ENCODE results near the gene MAZ. TPM values are rescaled to one million over a fixed set of nuclear protein-coding genes. Genes with fewer than 3 reads are reported as not detected.

The MAZ gene
- total RNA-seq (2022; extraction: Qiagen RNA extraction), result 160 to 170 TPM (median 168 TPM) in 5 replicates

DNA sequence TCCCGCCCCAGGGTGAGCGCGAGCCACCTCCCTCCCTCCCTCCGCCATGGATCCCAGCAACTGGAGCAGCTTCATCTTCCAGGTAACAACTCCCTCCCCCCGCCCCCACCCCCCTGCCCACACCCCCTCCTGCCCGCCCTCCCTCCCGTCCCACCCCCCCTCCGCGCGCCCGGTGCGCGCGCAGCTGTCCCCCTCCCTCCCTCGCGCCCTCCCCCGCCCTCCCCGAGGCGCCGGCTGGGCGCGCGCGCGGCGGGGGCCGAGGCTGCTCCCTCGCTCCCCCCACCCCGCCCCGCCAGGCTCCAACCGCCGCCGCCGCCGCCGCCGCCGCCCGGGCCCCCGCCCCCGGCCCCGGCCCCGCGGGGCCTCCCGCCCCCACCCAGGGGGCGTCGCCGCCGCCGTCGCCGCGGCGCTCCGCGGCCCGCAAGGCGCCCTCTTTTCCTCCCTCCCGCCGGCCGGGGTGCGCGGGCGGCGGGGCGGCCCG is at the start of gene MAZ:
TSS of gene MAZ (plus strand) at position 431 of the 481 bp plus-strand sequence. CDS start 173 bp downstream, outside the sequence.

DNA sequence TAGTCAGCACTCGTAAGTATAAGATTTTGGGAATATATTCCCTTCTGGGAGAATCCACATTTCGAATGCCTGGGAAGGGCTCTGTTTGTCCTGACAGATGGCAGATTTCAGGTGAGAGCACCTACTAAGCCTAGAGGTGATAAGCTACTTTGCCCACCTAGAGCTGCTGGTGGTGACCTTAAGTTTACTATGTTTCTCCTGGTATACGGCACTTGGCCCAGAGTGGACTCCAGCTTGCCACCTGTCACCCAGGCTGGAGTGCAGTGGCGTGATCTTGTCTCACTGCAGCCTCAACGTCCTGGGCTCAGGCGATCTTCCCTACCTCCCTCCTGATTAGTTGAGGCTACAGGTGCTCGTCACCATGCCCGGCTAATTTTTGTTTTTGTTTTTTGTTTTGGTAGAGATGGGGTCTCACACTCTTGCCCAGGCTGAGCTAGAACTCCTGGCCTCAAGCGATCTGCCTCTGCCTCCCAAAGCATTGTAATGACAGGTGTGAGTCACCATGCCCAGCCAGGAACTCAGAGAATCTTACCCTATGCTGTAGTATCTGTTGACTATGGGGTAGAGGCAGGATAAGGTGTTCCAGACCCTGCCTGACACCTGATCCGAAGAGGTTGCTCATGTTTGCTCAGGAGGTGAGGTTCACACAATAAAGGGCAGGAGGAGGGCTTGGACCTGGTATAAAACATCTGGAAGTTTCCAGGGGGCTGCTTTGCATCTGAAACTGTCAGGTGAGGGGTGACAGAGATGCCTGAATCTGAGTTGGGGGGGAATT is 28.6 kb upstream of the MAZ start, which contains the start of gene ZG16:
TSS of gene ZG16 (plus strand) at position 681 of the 775 bp plus-strand sequence. CDS start 1,011 bp downstream, outside the sequence.

DNA sequence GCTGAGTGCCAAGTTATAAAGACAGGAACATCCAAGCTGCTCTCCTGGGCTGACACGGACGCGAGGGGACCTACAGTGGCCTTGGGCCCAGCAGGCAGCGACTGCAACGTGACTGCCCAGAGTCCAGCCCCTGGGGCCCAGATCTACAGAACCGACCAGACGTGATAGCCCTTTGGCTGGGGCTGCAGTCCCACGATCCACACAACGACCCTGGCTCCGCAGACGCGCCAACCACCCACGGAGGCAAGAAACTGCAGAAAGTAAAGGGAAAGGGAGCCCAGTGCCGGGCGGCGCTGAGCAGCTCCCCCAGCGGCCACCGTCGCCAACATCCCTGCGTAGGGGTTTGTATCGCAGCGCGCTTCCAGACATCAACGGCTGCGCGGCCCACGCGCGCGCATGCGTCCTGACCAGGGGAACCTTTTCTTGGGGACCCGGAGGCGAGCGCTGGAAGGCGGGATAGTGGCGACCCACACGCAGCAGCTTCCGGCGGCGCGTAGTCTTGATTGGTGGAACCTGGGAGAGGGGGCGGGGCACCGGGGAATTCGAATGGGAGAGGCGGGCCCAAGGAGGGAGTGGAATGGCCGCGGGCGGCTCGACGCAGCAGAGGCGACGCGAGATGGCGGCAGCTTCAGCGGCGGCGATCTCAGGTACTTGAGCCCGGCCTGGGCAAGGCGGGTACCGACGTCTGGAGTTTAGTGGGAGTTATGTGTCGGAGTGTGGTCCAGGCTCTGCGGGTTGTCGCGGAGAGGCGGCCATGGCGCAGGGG is 16.0 kb upstream of the MAZ start, which contains the start of gene KIF22:
TSS of gene KIF22 (plus strand) at position 569 of the 766 bp plus-strand sequence. CDS start at position 578, 9 bp downstream.

DNA sequence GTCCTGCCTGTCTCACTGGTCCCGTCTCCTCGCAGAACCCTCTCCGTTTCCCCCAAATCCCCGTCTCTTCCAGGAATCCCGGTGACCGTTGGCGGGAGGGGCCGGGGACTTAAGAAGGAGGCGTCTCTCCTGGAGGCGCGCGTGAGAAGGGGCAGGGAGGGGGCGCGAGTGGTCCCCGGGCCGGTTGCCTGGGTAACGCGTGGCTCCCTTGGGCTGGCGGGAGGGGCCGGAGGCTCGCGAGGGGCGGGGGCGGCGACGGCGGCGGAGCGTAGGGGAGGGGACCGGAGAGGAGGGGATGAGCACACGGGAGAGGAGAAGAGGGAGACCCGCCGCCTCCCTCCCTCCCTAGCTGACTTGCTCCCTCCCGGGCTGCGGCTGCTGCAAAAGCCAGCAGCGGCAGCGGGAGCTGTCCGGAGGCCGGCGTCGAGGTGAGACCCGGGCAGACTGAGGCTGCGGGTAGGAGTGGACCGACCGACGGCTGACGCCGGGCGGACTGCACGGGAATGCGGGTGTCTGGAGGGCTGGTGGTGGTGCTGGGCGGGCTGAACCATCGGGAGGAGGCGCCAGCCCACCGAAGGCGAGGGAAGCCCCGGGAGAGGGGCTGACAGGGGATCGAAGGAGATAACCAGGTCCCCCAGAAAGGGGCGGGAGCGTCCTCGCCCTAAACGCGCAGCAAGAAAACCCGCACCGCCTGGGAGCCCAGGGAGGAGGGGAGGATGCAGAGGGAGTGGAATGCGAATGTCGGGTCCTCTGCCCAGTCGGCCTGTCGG is 5.8 kb downstream of the MAZ start, which contains the start of gene PRRT2:
TSS of gene PRRT2 (plus strand) at position 298 of the 770 bp plus-strand sequence. CDS start 862 bp downstream, outside the sequence.

DNA sequence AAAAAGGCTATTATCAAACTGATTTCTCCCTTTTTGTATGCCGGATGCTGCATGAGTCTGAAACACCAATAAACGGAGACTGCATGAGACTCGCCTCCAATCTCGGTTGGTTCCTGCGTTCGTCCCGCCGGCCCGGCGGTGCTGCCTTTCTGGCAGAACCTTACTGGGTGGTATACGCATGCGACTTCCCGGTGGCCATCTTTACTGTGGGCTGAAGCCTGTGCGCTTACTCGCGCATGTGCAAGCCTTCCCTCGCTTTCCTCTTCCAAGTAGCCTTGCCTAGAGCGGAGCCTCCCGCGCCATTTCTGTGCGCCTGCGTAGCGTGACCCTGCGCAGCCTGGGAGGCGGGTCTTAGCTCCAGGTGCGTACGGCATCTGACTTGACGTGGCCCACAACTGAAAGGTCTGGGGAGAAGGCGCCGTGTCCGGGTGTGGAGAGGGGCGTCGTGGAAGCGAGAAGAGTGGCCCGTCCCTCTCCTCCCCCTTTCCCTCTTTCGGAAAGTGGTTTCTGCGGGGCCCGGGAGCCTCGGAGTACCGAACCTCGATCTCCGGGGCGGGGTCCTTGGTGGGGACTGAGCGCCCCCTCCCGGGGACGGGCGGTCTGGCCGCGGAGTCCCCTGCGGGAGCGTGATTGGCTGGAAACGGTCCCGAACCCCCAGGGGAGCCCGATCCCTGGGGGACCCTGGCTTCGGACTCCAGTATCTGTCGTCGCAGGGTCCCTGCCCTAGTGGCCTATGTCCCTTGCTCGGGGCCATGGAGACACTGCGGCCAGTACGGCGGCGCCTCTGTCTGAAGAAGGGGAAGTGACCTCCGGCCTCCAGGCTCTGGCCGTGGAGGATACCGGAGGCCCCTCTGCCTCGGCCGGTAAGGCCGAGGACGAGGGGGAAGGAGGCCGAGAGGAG is 9.7 kb downstream of the MAZ start, which contains the start of gene PAGR1:
TSS of gene PAGR1 (plus strand) at position 360 of the 901 bp plus-strand sequence. CDS start at position 734, 374 bp downstream.

DNA sequence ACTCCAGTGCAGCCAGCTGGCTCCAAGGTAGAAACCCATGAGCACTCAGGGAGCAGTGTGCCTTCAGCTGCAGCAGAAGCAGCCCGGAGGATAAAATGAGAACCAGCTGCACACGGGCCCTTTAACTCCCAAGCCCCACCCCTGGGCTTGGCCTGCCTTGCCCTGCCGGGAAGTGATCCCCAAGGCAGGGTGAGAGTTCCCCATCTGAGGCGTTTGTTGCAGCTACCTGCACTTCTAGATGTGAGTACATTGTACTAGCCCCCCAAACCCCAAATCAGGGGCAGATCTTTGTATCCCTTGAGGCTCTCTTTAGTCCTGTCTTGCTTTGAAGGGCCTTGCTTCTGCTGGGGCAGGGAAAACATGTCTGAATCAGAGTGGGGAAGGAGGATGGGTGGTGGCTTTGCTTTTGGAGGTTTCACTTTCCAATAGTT is 14.0 kb downstream of the MAZ start, which contains the start of gene MVP:
TSS of gene MVP (plus strand) at position 192 of the 431 bp plus-strand sequence. CDS start 10,088 bp downstream, outside the sequence.

Other genes starting within 250 kb of the MAZ start
- gene SPN, start 143.3 kb upstream of the MAZ start, total RNA-seq (2022; extraction: Qiagen RNA extraction), result 0.02 TPM in 1 of 5 replicates, not detected in the others
- 0.53 to 0.90 TPM (median 0.87 TPM) in 5 replicates for gene QPRT, start 127.3 kb upstream of the MAZ start, total RNA-seq (2022; extraction: Qiagen RNA extraction)
- not detected in 5 replicates for gene C16orf54, start 60.5 kb upstream of the MAZ start, total RNA-seq (2022; extraction: Qiagen RNA extraction)
- gene ZG16, start 28.3 kb upstream of the MAZ start, total RNA-seq (2022; extraction: Qiagen RNA extraction), result not detected in 5 replicates
- 86.4 to 92.6 TPM (median 90.5 TPM) in 5 replicates for gene KIF22, start 15.8 kb upstream of the MAZ start, total RNA-seq (2022; extraction: Qiagen RNA extraction)
- 0.26 to 0.52 TPM (median 0.31 TPM) in 5 replicates for gene PRRT2, start 5.7 kb downstream of the MAZ start, total RNA-seq (2022; extraction: Qiagen RNA extraction)
- gene PAGR1, start 9.6 kb downstream of the MAZ start, total RNA-seq (2022; extraction: Qiagen RNA extraction), result 38.6 to 43.2 TPM (median 40.7 TPM) in 5 replicates
- 131 to 146 TPM (median 140 TPM) in 5 replicates for gene MVP, start 13.9 kb downstream of the MAZ start, total RNA-seq (2022; extraction: Qiagen RNA extraction)
- gene CDIPT, start 56.7 kb downstream of the MAZ start, total RNA-seq (2022; extraction: Qiagen RNA extraction), result 67.9 to 92.6 TPM (median 87.4 TPM) in 5 replicates
- 18.2 to 22.4 TPM (median 20.4 TPM) in 5 replicates for gene SEZ6L2, start 93.0 kb downstream of the MAZ start, total RNA-seq (2022; extraction: Qiagen RNA extraction)
- 15.8 to 26.9 TPM (median 23.3 TPM) in 5 replicates for gene ASPHD1, start 94.0 kb downstream of the MAZ start, total RNA-seq (2022; extraction: Qiagen RNA extraction)
- 12.0 to 15.5 TPM (median 13.9 TPM) in 5 replicates for gene KCTD13, start 119.7 kb downstream of the MAZ start, total RNA-seq (2022; extraction: Qiagen RNA extraction)
- gene TMEM219, start 155.6 kb downstream of the MAZ start, total RNA-seq (2022; extraction: Qiagen RNA extraction), result 83.5 to 102 TPM (median 96.1 TPM) in 5 replicates
- gene TAOK2, start 167.3 kb downstream of the MAZ start, total RNA-seq (2022; extraction: Qiagen RNA extraction), result 28.0 to 31.9 TPM (median 30.9 TPM) in 5 replicates
- gene HIRIP3, start 189.1 kb downstream of the MAZ start, total RNA-seq (2022; extraction: Qiagen RNA extraction), result 14.5 to 17.7 TPM (median 15.5 TPM) in 5 replicates
- gene INO80E, start 189.7 kb downstream of the MAZ start, total RNA-seq (2022; extraction: Qiagen RNA extraction), result 94.8 to 122 TPM (median 102 TPM) in 5 replicates
- 1.5 to 2.5 TPM (median 2.0 TPM) in 5 replicates for gene DOC2A, start 204.5 kb downstream of the MAZ start, total RNA-seq (2022; extraction: Qiagen RNA extraction)
- gene C16orf92, start 216.7 kb downstream of the MAZ start, total RNA-seq (2022; extraction: Qiagen RNA extraction), result not detected in 5 replicates
- 0.18 to 0.43 TPM (median 0.32 TPM) in 5 replicates for gene TLCD3B, start 224.7 kb downstream of the MAZ start, total RNA-seq (2022; extraction: Qiagen RNA extraction)

All from A549 treated with Hydrocortisone at 1 μM for 4 hours (cell line).